KBM-7 (cell line): ENCODE data around the gene KCNE4.

Source experiments
- DNase-seq: peaks from one replicate; pipeline ENCODE4 v3.0.0-alpha.2; 2015
- in situ Hi-C: fragments of 300-500 bp; cut with MboI; formaldehyde crosslinking; loops from 2 replicates; pipeline ENCODE4 v1.14.3; 2020; ENCODE audit warnings: low sequenced_read_pairs, low pct_unique_long_range_greater_than_20kb, mixed read lengths

KCNE4 gene

GRCh38 chr2:223054193-223054781 lies 2.3 kb downstream of the KCNE4 start:
- in situ Hi-C loops, result no loop called here
- no peak for DNase-seq

- in situ Hi-C loops, result no loop called here
- no peak for DNase-seq
Measured at GRCh38 chr2:223055140-223055539, 3.1 kb downstream of the KCNE4 start.

- in situ Hi-C loops, result no loop called here
- DNase-seq, result no peak
Measured at GRCh38 chr2:223055836-223056235, 3.8 kb downstream of the KCNE4 start.

- in situ Hi-C loops, result no loop called here
- DNase-seq, result no peak
Measured at GRCh38 chr2:223056701-223057418, 4.9 kb downstream of the KCNE4 start.

GRCh38 chr2:223057569-223057968 lies 5.6 kb downstream of the KCNE4 start:
- in situ Hi-C loops, result no loop called here
- DNase-seq, result no peak

- no peak for DNase-seq
- in situ Hi-C loops, result no loop called here
Measured at GRCh38 chr2:223058952-223059716, 7.1 kb downstream of the KCNE4 start.

- in situ Hi-C loops, result no loop called here
- DNase-seq, result no peak
Measured at GRCh38 chr2:223060201-223060825, 8.3 kb downstream of the KCNE4 start.

- DNase-seq, result no peak
- in situ Hi-C loops, result no loop called here
Measured at GRCh38 chr2:223062396-223062795, 10.4 kb downstream of the KCNE4 start.

GRCh38 chr2:223065107-223065506 lies 13.1 kb downstream of the KCNE4 start:
- DNase-seq, result no peak
- in situ Hi-C loops, result no loop called here

- in situ Hi-C loops, result no loop called here
- no peak for DNase-seq
Measured at GRCh38 chr2:223066721-223067120, 14.7 kb downstream of the KCNE4 start.

GRCh38 chr2:223068071-223068470 lies 16.1 kb downstream of the KCNE4 start:
- in situ Hi-C loops, result no loop called here
- no peak for DNase-seq

- no peak for DNase-seq
- in situ Hi-C loops, result no loop called here
Measured at GRCh38 chr2:223069465-223069864, 17.5 kb downstream of the KCNE4 start.

GRCh38 chr2:223069988-223070387 lies 18.0 kb downstream of the KCNE4 start:
- in situ Hi-C loops, result no loop called here
- DNase-seq, result no peak

GRCh38 chr2:223071139-223071538 lies 19.1 kb downstream of the KCNE4 start:
- DNase-seq, result no peak
- in situ Hi-C loops, result no loop called here

GRCh38 chr2:223072826-223073225 lies 20.8 kb downstream of the KCNE4 start:
- no peak for DNase-seq
- in situ Hi-C loops, result no loop called here

- DNase-seq, result no peak
- in situ Hi-C loops, result no loop called here
Measured at GRCh38 chr2:223075301-223076270, 23.6 kb downstream of the KCNE4 start.

GRCh38 chr2:223076573-223076972 lies 24.6 kb downstream of the KCNE4 start:
- in situ Hi-C loops, result no loop called here
- no peak for DNase-seq

- DNase-seq, result no peak
- in situ Hi-C loops, result no loop called here
Measured at GRCh38 chr2:223078482-223078881, 26.5 kb downstream of the KCNE4 start.

GRCh38 chr2:223079378-223079777 lies 27.4 kb downstream of the KCNE4 start:
- DNase-seq, result no peak
- in situ Hi-C loops, result no loop called here
